IMR-90 (cell line): Measurements from ENCODE around the gene ZNF592. TPM values are rescaled to one million over a fixed set of nuclear protein-coding genes. Genes with fewer than 3 reads are reported as not detected.
"Not testable (repeated sequence)": the region's sequence is repeated elsewhere in the genome, so short reads cannot be mapped to it uniquely, and the experiment has no call there.

ENCODE experiments used
- ATAC-seq: fragments of 200-7000 bp; cut with Tn5 transposase; 2 replicates; pipeline ENCODE4 v1.9.1; 2020; ENCODE audit warnings: low read depth, mild to moderate bottlenecking, moderate library complexity
- BruUV-seq: library from RNA; stranded (reverse); fragments of 400-500 nt; replicated peaks from 2 replicates; lab custom pipeline; 2021; lab: Mats Ljungman, UMichigan
- CTCF ChIA-PET: fragments of 300-600 bp; formaldehyde crosslinking; extraction: SDS; loops from one replicate; lab custom pipeline; 2021; ENCODE audit warnings: antibody characterized with exemption; lab: Yijun Ruan, JAX
- POLR2A ChIA-PET: fragments of 300-600 bp; sonication (Branson Sonifier 250); formaldehyde crosslinking; loops from one replicate; lab custom pipeline; 2022; ENCODE audit warnings: antibody characterized with exemption; ENCODE audit not compliant: unreplicated experiment; lab: Charles Lee
- DNase-seq: peaks from one replicate; pipeline ENCODE4 v3.0.0; 2013
- H2AFZ ChIP-seq: replicated peaks from 2 replicates; pipeline ENCODE3; 2013; ENCODE audit warnings: low read length, mild to moderate bottlenecking; ENCODE audit not compliant: poor library complexity
- H2AK5ac ChIP-seq: 2 replicates; pipeline ENCODE4 v1.6.1; 2013; ENCODE audit warnings: low read depth, low read length, inconsistent platforms
- H2AK9ac ChIP-seq: replicated peaks from 2 replicates; pipeline ENCODE3; 2013; ENCODE audit warnings: mild to moderate bottlenecking, low read depth, low read length, moderate library complexity; ENCODE audit not compliant: poor library complexity
- H2BK120ac ChIP-seq: 2 replicates; pipeline ENCODE4 v1.6.1; 2013; ENCODE audit warnings: low read depth, low read length, inconsistent platforms
- H2BK15ac ChIP-seq: 3 replicates; pipeline ENCODE4 v1.6.1; 2013; ENCODE audit warnings: low read depth, low read length, inconsistent platforms
- H2BK20ac ChIP-seq: 2 replicates; pipeline ENCODE4 v1.6.1; 2013; ENCODE audit warnings: low read depth, mild to moderate bottlenecking, inconsistent platforms, low read length, moderate library complexity
- H2BK5ac ChIP-seq: 2 replicates; pipeline ENCODE4 v1.6.1; 2013; ENCODE audit warnings: mild to moderate bottlenecking, low read depth, low read length, inconsistent platforms; ENCODE audit not compliant: poor library complexity, severe bottlenecking
- H3K14ac ChIP-seq: replicated peaks from 2 replicates; pipeline ENCODE4 v1.6.1; 2013; ENCODE audit warnings: low read depth, low read length, inconsistent platforms
- H3K18ac ChIP-seq: 2 replicates; pipeline ENCODE4 v1.6.1; 2013; ENCODE audit warnings: low read depth, low read length, control low read depth
- H3K23ac ChIP-seq: 2 replicates; pipeline ENCODE4 v1.6.1; 2013; ENCODE audit warnings: low read depth, low read length, inconsistent platforms
- H3K27ac ChIP-seq: 2 replicates; pipeline ENCODE4 v1.5.1; 2013; ENCODE audit warnings: mild to moderate bottlenecking, control low read depth, low read length; ENCODE audit not compliant: insufficient read depth
- H3K27me3 ChIP-seq: 2 replicates; pipeline ENCODE4 v1.6.1; 2013; ENCODE audit warnings: low read length; ENCODE audit not compliant: control insufficient read depth, insufficient read depth
- H3K36me3 ChIP-seq: 2 replicates; pipeline ENCODE4 v1.6.1; 2013; ENCODE audit warnings: low read length, mixed read lengths; ENCODE audit not compliant: control insufficient read depth, insufficient read depth
- H3K4ac ChIP-seq: 2 replicates; pipeline ENCODE4 v1.6.1; 2013; ENCODE audit warnings: low read depth, low read length, inconsistent platforms
- H3K4me1 ChIP-seq: 2 replicates; pipeline ENCODE4 v1.6.1; 2013; ENCODE audit warnings: low read length, mixed read lengths; ENCODE audit not compliant: control insufficient read depth, insufficient read depth
- H3K4me2 ChIP-seq: 2 replicates; pipeline ENCODE4 v1.6.1; 2013; ENCODE audit warnings: low read depth, mild to moderate bottlenecking, control low read depth, low read length, moderate library complexity
- H3K4me3 ChIP-seq: 2 replicates; pipeline ENCODE4 v1.5.1; 2013; ENCODE audit warnings: low read depth, mild to moderate bottlenecking, control low read depth, low read length, moderate library complexity; ENCODE audit not compliant: insufficient read depth
- H3K56ac ChIP-seq: 2 replicates; pipeline ENCODE4 v1.6.1; 2013; ENCODE audit warnings: low read length, inconsistent platforms; ENCODE audit not compliant: insufficient read depth; ENCODE audit errors: extremely low read depth
- H3K79me1 ChIP-seq, 2 experiments: 2 replicates each; pipeline ENCODE4 v1.6.1; 2013; ENCODE audit warnings: low read length in 2 of 2, inconsistent platforms in 1 of 2, low read depth in 1 of 2
- H3K9ac ChIP-seq: 2 replicates; pipeline ENCODE4 v1.6.1; 2013; ENCODE audit warnings: low read depth, low read length, control low read depth
- H3K9me1 ChIP-seq: 2 replicates; pipeline ENCODE4 v1.6.1; 2013; ENCODE audit warnings: low read length, inconsistent platforms; ENCODE audit not compliant: insufficient read depth
- H3K9me3 ChIP-seq: 2 replicates; pipeline ENCODE4 v1.6.1; 2013; ENCODE audit warnings: low read length; ENCODE audit not compliant: control insufficient read depth, insufficient read depth
- H4K20me1 ChIP-seq: 2 replicates; pipeline ENCODE4 v1.6.1; 2013; ENCODE audit warnings: low read length, inconsistent platforms; ENCODE audit not compliant: insufficient read depth
- H4K5ac ChIP-seq: 2 replicates; pipeline ENCODE4 v1.6.1; 2013; ENCODE audit warnings: mild to moderate bottlenecking, low read depth, low read length, control low read depth
- H4K8ac ChIP-seq, 2 experiments: 2 replicates each; pipeline ENCODE4 v1.6.1; 2013; ENCODE audit warnings: low read depth in 2 of 2, low read length in 2 of 2, control low read depth in 1 of 2, inconsistent platforms in 1 of 2
- H4K91ac ChIP-seq: 2 replicates; pipeline ENCODE4 v1.6.1; 2013; ENCODE audit warnings: low read depth, low read length, inconsistent platforms; ENCODE audit not compliant: insufficient read depth
- RAD21 ChIP-seq: IDR thresholded peaks from 2 replicates; pipeline ENCODE4 v1.6.1; 2012; ENCODE audit warnings: low read length, improper control_type of control experiment
- SMC3 ChIP-seq: fragments of 150-350 bp; IDR thresholded peaks from 2 replicates; pipeline ENCODE4 v1.6.1; 2016; ENCODE audit warnings: low read depth, mild to moderate bottlenecking, antibody characterized with exemption, low read length, moderate library complexity
- WGBS, 2 experiments: methylation state at CpG; one replicate each; pipeline versions ENCODE4 v1.1.5 to v1.1.7; 2013; ENCODE audit warnings: missing lambda C conversion rate in 2 of 2; ENCODE audit not compliant: insufficient read length in 1 of 2; ENCODE audit errors: extremely low coverage in 2 of 2; 5-methylcytosine and 5-hydroxymethylcytosine counted together
- dilution Hi-C: fragments of 300-500 bp; cut with HindIII; formaldehyde crosslinking; loops from one replicate; pipeline ENCODE4 v1.14.3; 2018; ENCODE audit warnings: low sequenced_read_pairs; ENCODE audit not compliant: unreplicated experiment
- in situ Hi-C: fragments of 300-500 bp; cut with MboI; formaldehyde crosslinking; loops from 3 replicates; pipeline ENCODE4 v1.14.3; 2019; ENCODE audit warnings: low sequenced_read_pairs, inconsistent platforms, mixed read lengths
- intact Hi-C: fragments of 100-400 bp; cut with micrococcal nuclease; formaldehyde crosslinking; loops from 2 replicates; pipeline ENCODE4 v1.10.0; 2022
- polyA plus RNA-seq, 3 experiments: library from polyadenylated mRNA; depleted of rRNA; stranded (reverse); fragments of >200 nt; gene quantifications; 2 replicates each; pipeline ENCODE4 v1.2.3, GENCODE V29; 2012; ENCODE audit warnings: low replicate concordance in 1 of 3
- total RNA-seq: library from RNA; depleted of rRNA; stranded (reverse); fragments of >200 nt; gene quantifications from 2 replicates; pipeline ENCODE4 v1.2.3, GENCODE V29; 2012
- TF ChIP-seq, protein P1 (sequence below): conservative IDR thresholded peaks from 2 replicates; pipeline ENCODE4 v1.5.1; 2012; ENCODE audit warnings: mild to moderate bottlenecking, low read depth, low read length, improper control_type of control experiment

ZNF592 gene
- total and polyA plus RNA-seq, 2 of the 4 experiments (the other 2 are of a cell fraction), result 4.3 to 10.2 TPM

DNA sequence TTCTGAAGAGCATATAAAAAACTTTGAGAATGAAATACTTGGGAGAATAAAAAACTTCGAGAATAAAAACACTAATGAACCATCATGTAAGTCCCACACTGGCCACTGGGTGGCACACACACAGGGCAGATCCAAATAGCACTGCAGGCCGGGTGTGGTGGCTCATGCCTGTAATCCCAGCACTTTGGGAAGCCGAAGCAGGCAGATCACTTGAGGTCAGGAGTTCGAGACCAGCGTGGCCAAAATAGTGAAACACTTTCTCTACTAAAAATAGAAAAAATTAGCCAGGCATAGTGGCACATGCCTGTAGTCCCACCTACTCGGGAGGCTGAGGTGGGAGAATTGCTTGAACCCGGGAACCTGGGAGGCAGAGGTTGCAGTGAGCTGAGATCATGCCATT, 97.2 kb downstream of the ZNF592 start:
- dilution Hi-C loops, H3K79me1 ChIP-seq, H4K20me1 ChIP-seq, H2AK5ac ChIP-seq, H3K27me3 ChIP-seq, H3K18ac ChIP-seq, H2AFZ ChIP-seq, H2BK15ac ChIP-seq, in situ Hi-C loops, H2BK20ac ChIP-seq, H3K4me1 ChIP-seq, H3K23ac ChIP-seq, H3K36me3 ChIP-seq, H3K9ac ChIP-seq, H3K4ac ChIP-seq, H4K8ac ChIP-seq, BruUV-seq, H3K4me2 ChIP-seq, H3K56ac ChIP-seq, H3K27ac ChIP-seq, H3K4me3 ChIP-seq, H3K9me1 ChIP-seq, H3K9me3 ChIP-seq, H2BK120ac ChIP-seq, H2BK5ac ChIP-seq, H4K91ac ChIP-seq, H4K5ac ChIP-seq, H2AK9ac ChIP-seq, H3K14ac ChIP-seq, POLR2A ChIA-PET: not testable (repeated sequence)
- TF ChIP-seq SMC3 (peak; percentile 71), RAD21 (peak; percentile 67)
- TF ChIP-seq, protein P1, sequence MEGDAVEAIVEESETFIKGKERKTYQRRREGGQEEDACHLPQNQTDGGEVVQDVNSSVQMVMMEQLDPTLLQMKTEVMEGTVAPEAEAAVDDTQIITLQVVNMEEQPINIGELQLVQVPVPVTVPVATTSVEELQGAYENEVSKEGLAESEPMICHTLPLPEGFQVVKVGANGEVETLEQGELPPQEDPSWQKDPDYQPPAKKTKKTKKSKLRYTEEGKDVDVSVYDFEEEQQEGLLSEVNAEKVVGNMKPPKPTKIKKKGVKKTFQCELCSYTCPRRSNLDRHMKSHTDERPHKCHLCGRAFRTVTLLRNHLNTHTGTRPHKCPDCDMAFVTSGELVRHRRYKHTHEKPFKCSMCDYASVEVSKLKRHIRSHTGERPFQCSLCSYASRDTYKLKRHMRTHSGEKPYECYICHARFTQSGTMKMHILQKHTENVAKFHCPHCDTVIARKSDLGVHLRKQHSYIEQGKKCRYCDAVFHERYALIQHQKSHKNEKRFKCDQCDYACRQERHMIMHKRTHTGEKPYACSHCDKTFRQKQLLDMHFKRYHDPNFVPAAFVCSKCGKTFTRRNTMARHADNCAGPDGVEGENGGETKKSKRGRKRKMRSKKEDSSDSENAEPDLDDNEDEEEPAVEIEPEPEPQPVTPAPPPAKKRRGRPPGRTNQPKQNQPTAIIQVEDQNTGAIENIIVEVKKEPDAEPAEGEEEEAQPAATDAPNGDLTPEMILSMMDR, result peak; percentile 66
- ATAC-seq (peak; percentile 95), DNase-seq (peak; percentile 66)
- WGBS, 2 experiments, result 33% methylated on average over 1 of the region's 7 CpGs; no CpG with 5 or more reads in 1 of the 2 experiments
- intact Hi-C loops, result loop anchor here (1.0 to 5.0 kb wide), 2 partner anchors 83 to 202 kb away; no protein-coding TSS in a partner anchor
- CTCF ChIA-PET, result interaction anchor here (0.9 kb wide), 1 partner anchor 15 kb away, joined by 3 read pairs; no protein-coding TSS in a partner anchor
